AG09319 (cell line): ENCODE measurements around the gene NDUFV2.

Experiments used
- DNase-seq: peaks from one replicate; pipeline ENCODE4 v3.0.0-alpha.2; 2010; ENCODE audit warnings: low read depth; ENCODE audit errors: extremely low read depth
- CTCF ChIP-seq: IDR thresholded peaks from 2 replicates; pipeline ENCODE4 v1.5.1; 2011; ENCODE audit warnings: low read depth, mild to moderate bottlenecking, inconsistent platforms, low read length, moderate library complexity

NDUFV2 gene

GRCh38 chr18:9106094-9106493 is 3.6 kb downstream of the NDUFV2 start:
- TF ChIP-seq CTCF: no peak
- no peak for DNase-seq

DNA sequence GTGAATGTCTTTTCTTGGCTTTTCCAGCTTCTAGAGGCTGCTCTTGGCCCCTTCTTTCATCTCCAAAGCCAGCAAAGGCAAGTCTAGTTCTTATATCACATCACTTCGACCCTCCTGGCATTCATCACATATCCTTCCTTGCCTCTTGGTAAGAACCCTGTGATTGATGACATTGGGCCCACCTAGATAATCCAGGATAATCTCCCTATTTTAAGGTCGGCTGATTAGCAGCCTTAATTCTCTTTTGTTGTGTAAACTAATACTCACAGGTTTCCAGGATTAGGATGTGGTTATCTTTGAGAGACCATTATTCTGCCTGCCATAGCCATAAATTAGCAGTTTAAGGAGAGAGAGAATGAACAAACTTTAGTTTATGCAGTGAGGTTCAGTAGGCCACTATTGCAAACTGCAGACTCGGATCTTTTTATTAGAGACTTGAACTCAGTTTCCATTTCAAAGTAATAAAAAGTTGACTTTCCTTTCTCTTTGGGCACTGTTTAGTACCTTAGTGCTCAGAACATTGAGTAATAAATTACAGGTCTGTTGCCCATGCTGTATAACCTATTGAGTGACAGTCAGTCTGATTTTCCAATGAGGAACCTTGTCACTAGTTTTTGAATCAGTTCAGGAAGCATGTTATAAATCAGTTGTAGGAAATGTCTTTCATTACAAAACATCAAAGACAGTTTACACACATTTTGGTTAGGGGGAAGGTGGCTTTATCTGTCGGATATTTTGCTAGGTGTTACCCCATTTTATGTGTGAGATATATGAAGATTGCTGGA is 4.5 kb downstream of the NDUFV2 start:
- DNase-seq: no peak
- TF ChIP-seq CTCF: no peak

DNA sequence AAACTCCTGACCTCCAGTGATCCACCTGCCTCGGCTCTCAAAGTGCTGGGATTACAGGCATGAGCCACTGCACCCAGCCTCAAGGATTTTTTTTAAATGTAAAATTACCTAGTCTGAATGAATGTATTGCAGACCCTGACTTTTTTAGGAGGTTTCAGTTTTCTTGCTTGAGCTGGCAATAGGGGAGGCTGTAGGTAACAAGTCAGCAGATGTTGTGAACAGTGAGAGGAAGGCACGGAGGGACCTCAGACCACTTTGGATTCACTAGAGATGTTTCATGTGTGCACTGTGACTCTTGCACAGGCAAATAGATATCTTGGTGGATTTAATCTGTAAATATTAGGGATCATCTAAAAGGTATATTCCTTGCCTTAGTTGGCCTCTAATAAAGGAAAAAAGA is 6.4 kb downstream of the NDUFV2 start:
- TF ChIP-seq CTCF: no peak
- DNase-seq: no peak

- TF ChIP-seq CTCF: no peak
- no peak for DNase-seq
Observed at GRCh38 chr18:9109523-9109922, 7.0 kb downstream of the NDUFV2 start.

- no peak for TF ChIP-seq CTCF
Observed at GRCh38 chr18:9113468-9114149, 11.1 kb downstream of the NDUFV2 start.

GRCh38 chr18:9115984-9116383 is 13.5 kb downstream of the NDUFV2 start:
- TF ChIP-seq CTCF: no peak
- no peak for DNase-seq

More at GRCh38 chr18:9113468-9114149, 11.1 kb downstream of the NDUFV2 start:
- no peak for DNase-seq

DNA sequence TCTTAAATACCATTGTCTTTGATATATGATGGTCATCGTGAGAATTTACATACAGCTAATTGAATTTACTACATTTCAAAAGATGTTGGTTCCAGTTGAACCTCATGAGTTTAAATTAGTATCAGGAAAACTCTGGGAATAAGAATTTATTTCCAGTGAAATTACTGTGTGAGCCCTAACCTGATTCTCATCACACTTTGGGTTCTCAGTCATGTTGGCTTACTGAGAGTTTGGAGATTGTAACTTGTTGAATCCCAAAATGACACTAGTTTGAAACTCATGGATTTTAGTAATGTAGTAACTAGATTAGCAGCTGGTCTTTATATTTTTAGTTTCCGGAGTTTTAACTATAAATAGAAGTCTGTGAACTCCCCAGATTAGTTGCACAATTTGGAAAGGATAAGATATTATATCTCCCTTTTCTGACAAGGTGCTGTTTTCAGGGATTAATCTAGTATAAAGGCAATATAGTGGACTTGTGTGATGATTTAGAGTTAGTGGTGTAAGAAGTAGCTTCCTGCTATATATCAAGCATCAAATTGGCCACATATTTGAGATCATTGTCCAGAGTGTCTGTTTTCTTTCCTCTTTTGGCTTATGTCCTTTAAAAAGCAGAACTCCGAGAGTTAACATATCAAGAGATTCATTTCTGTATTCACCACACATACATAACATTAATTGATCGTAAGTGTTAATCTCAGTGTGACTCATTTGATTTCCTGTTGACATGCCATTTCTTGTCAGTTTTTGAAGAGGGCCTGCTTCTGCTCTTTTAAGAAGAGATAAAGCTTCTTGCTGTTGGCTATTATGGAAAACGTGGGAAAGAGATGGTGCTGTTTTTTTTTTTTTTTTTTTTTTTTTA is 15.7 kb downstream of the NDUFV2 start:
- TF ChIP-seq CTCF: no peak

More for the DNA sequence above, 15.7 kb downstream of the NDUFV2 start:
- DNase-seq: no peak
